Retina (tissue), 1 donor: ENCODE results near the gene GABRG3.

Experiments
- DNase-seq: peaks from one replicate; pipeline ENCODE4 v3.0.0-alpha.2; 2016

Gene GABRG3

DNA sequence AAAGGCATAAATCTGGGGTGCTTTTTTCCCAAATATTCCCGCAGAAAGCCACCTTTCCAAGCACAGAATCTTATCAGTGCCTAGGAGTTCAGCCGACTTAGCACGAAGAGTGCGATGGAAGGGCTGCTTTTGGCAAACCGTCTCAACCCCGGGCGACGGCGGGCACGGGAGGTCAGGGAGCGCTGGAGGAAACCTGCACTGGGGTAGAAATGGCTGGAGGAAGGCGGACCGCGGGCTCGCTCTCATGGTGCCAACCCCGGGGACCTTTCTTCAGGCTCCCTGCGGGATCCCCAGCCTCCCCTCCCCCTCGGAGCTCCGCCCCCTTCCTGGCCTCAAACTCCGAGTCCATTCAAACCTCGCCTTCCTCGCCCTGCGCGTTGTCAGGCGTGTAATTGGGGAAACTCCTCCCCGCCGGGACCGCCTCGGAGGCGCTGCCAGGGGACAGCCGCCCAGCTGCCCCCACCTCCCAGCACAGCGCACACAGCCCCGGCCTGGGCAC is at the start of gene GABRG3:
Gene GABRG3, plus strand, starts transcription at position 470 of the 499 bp plus-strand sequence.
- DNase-seq = peak; percentile 69

DNA sequence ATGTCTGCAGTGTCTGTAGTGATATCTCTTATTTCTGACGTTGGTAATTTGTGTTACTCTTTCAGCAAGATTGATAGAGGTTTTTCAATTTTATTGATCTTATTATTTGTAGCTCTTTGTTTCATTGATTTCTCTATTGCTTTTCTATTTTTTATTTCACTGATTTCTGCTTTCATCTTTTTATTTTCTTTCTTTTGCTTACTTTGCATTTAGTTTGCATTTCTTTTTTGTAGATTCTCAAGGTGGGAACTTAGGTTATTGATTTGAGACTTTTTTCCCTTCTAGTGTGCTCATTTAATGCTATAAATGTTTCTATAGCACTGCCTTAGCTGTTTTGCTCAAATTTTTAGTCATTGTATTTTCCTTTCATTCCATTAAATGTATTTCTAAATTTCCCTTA is 49.5 kb upstream of the GABRG3 start:
- no peak for DNase-seq

DNA sequence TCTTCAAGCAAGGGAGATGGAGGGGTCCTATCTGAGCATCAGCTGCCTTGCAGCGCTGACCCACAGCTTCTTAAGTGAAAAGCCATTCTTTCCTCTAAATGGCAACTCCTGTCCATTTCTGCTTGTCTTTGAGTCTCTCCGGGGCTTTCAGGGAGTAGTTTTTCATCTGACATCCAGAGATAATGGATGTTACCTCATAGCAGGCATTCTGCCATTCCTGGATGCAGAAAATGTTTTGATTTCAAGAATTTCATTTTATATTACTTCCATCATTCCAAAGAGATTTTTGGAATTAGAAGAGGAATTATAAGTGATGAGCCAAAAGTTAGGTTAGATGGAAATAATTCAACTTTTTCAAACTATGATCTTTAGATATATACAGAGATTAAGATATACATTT is 44.9 kb upstream of the GABRG3 start:
- no peak for DNase-seq

DNA sequence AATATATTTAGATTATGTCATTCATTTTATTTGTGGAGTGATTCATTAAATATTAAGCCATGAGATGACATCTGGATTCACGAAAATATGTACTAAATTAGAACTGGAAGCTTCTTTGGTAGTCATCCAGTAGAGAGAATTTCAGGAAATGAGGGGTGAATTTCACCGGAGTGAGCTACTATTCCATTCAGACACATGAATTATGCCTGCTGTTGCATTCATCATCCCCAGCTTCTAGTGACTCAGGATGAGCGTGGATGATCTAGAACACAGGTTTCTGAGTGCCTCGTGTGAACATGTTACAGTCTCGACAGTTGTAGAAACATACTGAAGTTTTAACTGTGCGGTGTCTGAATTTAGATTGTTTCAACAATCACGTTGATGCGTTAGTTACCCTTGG is 42.9 kb upstream of the GABRG3 start:
- no peak for DNase-seq

DNA sequence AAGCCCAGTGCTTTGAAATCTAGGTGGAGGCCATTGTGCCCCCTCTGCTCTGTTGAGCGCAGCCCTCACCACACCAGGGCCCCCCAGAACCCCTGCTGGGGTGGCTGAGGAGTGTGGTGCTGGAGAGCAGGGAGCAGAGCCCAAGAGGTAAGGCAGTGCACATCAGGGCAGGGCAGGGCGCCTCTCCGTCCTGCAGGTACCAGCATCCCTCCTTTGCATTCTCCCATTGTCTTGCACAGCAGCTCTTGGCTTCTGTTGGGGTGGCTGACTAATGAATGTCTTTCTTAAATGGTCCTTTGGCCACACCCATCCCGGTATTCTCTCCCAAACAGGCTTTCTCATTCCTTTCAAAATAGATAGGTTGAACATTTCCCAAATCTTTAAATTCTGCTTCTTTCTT is 41.4 kb upstream of the GABRG3 start:
- DNase-seq = no peak

DNA sequence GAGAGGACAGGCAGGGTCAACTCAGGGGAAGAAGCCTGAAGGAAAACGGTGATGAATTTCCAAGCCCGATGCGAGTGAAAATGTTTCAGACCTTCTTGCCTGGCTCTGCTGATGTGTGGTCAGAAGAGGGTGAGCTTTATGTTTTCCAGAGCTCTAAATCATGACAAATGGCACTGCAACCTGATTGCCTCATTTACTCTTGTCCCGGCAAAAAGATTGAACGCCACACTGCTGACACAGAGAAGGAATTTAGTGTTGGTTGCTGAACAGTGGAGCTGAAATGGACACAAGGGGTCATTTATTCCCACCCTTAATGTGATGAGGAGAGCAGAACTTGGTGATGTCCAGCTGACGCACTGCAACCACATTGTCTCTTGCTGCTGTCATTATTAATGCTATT is 36.1 kb upstream of the GABRG3 start:
- DNase-seq = no peak

DNA sequence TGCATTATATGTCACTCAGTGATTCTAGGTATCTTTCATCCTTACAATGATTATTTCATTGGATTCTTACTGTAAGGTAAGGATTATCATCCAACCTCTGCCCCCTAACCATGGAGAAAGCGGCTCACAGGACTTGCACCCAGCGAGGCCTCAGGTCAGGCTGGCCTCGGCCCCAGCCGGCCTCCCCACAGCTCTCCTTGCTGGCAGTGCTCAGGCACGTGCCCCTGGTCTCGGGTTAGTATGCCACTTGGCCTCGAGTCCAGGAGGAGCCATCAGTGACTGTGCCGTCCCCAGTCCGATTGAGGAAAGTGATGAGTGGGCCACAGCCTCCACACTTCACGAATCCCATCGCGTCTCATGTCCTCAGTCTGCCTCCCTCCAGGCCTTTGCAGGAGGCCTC is 35.7 kb upstream of the GABRG3 start:
- no peak for DNase-seq

DNA sequence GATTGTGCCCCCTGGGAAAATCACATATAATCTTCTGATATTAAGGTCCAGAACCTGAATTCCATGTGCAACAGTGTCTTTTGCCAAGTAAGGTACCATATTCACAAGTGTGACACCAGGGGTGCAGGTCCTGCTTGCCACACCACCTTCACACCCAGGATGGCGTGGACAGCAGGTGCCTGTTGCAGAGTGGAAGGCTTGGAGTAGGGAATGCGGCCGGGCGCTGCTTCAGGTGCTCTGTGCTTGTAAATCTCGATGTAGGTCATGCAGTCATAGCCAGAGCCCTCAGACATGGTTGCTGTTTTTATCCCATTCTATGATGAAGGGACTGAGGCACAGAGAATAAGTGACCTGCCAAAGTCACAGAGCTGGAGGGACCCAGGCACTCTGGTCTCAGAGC is 34.5 kb upstream of the GABRG3 start:
- DNase-seq = no peak

DNA sequence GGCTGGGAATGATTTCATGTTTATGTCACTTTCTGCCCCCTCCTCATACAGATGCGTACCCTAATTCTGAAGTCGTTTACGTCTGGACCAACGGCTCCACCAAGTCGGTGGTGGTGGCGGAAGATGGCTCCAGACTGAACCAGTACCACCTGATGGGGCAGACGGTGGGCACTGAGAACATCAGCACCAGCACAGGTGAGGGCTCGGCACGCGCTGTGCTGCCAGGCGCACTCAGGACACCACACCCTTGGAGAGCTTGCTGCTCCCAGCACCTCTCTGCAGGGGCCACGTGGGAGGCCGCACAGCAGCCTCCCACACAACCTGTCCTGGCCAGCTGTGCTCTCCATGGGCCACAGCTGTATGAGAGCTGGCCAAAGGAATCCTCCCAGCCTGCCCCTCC is 33.8 kb upstream of the GABRG3 start:
- DNase-seq = no peak

DNA sequence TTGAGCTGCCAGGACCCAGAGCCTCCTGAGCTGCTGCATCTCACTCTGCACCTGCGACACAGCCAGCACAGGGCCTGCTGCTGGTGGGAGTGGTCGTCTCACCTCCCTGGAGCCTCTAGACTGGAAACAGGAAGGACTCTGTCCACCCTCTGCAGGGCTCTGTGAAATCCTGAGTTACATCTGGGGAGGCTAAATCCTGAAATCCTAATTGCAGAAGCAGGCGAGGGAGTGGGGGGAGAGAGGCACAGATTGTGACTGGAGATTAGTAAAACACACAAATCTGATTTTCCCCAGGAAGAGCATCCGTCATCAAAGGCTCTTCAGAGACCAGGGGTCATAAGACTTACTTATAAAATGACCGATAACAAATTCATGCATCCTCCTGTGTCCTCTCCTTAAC is 31.6 kb upstream of the GABRG3 start:
- peak; percentile 13 for DNase-seq

DNA sequence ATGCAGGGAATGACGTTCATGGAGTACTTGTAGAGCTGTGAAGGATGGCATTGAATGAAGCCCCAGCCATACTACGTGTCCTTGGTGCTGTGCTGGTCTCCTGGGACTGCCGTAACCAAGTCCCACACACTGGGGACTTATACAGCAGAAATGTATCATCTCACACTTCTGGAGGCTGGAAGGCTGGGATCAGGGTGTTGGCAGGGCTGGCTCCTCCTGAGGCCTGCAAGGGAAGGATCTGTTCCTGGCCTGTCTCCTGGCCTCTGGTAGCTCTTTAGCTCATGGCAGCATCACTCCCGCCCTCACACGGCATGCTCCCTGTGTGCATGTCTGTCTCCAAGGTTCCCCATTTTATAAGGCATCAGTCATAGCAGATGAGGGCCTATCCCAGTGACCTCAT is 29.5 kb upstream of the GABRG3 start:
- DNase-seq = no peak

DNA sequence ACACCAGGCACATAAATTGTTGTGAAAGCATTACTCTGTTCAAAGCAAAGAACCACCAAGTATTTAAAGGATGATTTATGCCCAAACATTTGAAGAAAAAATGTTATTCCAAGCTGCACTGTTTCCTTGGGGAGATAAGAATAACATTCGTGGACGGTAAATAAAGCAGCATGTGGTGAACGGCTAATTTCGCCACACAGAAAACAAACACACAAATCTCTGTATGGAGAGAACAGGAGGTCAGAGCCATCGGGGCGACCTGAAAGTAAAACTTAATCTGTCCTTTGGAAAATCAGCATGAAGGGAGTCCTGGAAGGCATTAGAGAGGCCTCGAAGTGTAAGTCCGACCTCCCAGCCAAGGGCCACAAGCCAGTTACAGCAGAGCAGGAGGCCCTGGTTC is 27.1 kb upstream of the GABRG3 start:
- no peak for DNase-seq

DNA sequence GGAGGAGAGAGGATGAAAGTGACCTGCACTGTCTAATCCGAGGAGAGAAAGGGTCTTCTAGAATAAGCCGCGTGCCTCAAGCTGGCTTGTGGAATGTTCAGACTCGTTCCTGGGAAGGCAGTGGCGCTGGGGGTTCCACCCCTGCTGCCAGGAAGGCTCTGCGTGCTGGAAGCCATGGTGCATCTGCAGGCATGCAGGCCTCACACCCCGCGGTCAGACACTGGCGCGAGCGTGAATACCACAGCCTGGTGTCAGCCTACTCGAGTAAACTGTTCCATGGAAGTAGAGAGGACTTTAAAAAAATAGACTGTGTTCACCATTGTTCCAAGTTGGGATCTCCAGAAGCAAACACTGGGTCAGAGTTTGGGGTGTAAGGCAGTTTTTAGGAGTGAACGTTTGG is 25.9 kb upstream of the GABRG3 start:
- no peak for DNase-seq

DNA sequence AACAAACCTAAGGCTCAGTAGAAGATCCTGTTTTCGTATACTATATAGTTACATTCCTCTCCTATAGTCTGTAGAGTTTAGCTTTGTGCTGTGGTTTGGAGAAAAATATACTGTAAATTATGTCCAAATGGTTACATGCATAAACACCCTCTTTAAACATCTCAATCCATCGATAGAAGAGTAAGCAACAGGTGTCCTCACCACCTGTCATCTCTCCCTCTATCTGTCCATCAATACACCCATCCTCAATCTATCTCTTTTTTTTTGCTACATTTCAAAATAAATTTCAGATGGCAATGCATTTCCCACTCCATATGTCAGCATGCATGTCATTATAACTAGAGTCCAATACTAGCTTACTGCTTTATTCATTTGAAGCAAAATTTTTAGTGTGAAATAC is 21.0 kb upstream of the GABRG3 start:
- no peak for DNase-seq

DNA sequence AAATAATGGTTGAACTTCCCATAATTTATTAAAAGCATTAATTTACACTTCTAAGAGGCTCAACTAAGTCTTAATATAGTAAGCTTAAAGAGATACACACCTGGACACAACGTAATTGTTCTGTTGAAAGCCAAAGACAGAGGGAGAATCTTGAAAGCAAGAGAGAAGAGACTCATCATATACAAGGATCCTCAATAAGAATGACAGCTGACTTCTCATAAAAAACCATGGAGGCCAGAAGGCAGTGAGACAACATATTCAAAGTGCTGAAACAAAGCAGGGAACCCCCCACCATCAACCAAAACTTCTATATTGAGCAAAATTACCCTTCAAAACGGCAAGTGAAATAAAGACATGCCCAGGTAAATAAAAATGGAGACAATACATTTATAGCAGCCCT is 16.6 kb upstream of the GABRG3 start:
- DNase-seq = no peak

DNA sequence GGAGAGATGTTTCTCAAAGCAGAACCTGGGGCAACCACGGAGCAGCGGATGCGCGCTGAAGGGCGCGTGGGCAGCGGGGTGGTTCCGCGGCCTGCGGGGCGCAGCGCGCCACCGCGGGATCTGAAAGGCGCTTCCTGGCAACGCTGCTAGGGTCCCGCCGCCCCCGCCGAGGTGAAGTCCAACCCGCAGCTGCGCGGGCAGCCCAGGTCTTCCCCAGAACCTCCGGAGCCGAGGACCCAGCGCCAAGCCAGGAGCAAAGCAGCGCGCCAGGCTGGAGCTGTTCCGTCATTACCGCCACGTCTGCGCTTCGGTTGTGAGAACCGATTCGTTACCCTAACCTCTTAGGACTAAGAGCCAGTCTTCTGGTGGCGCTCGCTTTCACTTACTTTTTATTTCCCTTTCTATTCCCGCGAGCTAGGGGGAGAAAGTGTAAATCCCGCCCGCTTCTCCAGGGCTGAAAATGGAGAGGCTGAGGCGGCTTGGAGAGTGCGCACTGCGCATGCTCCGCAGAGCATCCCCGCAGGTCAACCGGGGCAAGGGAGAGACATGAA is 3.2 kb upstream of the GABRG3 start:
- DNase-seq = peak; percentile 89

DNA sequence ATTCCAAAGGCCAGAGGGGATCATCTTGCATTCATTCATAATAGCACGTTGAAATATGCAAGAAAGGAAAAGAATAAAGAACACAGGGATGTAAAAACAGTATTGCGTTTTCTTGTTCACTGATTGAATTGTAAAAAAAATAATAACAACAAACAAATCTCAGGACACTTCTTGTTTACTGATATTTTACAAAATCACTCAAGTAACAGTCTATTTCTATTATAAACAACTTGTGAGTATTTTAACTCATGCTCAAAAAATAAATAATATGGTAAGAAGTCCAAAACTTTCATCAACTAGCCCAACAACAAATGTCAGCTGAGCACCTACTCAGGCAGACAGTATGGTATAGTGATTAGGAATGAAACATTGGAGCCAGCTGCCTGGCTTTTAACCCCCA is 2.2 kb upstream of the GABRG3 start:
- DNase-seq = no peak

DNA sequence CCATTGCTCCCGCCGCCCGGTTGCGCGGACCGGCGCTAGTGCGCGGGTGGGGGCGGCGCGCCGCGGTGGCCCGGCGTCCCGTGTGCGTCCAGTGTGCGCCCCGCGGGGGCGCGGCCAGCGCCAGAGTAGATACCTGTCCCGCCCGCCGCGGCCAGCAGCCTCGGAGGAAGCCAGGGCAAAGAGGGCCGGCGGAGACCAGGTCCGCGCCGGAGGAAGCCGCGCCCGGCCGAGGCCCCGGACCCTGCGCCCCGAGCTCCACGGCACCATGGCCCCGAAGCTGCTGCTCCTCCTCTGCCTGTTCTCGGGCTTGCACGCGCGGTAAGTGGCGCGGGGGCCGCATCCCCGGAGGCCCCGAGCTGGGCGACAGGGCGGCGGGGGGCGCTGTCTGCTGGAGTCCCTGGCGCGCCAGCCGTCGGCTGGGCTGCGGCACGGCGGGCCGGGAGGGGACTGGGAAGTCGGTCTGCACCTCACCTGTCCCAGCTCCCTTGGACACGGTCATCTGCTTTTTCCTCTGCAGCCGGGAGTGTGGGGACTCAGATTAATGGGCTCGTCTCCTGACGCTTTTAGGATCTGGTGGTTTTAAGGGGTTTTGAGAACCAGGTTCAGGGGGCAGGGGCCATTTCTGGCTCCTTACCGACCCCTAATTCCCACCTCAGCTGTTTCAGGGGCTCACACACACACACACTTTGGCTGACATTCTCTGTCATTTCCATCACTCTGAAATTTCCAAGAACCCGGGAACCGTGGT is 464 bp downstream of the GABRG3 start:
- DNase-seq = peak; percentile 76

DNA sequence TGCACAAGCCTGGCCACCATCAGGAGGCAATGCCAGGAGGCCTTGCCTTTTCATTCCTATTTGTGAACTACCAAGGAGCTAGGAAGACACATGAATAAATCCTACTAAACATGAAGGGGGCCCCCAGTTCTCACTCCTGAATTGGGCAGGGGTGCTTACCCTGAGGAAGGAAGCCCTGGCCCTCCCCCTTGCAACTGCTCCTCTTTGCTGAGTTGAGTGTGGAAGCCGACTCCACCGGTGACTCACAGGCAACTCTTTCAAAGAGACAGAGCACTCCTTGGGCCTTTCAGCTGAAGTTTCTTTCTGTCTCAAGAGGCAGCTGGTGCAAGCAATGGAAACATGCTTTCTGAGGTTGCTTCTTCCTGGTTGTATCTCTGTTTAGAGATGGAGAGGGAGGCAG is 1.7 kb downstream of the GABRG3 start:
- DNase-seq = peak; percentile 14

DNA sequence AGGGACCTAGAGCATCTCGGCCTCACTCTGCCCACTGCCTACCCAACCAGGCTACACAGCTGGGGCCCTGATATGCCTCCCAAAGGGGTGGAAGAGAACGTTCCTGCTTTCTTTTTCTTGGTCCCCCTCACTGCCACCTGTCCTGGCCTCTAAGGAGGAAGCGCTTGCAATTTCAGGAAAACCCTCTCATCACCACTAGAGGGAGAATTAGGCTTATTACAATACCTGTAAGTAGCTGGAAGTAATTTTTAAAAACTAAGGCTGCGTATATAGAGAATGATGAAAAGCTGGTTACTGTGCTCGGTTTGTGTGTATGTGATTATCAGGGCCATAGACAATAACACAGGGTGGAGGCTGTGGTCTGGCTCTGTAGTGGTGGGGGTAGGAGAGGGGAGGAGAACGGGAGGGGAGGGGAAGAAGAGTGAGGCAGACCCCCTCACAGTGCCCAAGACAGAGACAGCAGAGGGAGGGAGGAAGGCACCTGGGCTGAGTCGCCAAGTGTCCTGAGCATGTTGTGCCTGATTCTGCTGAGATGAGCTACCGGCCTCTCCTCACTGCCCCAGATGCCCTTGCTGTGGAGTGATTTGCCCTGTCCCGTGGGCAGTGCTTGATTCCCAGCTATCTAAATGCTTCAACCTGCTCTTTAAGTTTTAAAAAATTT is 3.3 kb downstream of the GABRG3 start:
- DNase-seq = peak; percentile 44

DNA sequence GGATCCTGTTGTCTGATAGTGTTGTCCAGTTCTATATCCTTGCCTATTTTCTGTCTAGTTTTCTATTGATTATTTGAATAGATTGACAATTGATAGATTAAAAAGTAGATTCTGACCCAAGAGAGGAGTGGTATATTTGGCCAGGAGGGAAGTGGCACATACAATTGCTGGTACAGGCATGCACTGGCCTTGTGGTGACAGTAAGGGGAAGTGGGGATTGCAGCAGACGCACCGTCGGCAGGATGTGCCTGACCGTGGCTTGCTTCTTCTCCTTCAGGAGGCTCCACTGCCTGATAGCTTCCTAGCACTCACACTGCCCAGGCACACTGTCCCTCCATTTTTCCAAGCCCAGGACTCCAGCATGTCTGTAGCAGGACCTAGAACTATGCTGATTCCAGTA is 10.5 kb downstream of the GABRG3 start:
- DNase-seq = no peak

DNA sequence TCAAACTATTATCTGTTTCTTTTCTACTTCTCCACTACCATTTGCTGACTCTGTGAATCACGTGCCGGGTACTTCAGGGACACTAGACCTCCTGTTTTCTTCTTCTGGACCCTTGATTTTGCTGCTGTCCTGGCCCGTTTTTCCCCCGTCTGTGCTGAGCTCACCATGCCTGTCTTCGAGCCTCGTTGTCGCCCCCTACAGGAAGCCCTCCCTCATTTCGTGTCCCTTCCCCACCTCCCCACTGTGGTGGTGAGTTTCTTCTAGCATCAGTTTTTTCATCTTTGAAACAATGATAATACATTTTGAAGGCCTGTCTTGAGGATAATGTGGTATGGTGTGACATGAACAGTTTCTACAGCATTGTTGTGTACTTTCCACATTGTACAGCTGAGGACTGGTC is 12.8 kb downstream of the GABRG3 start:
- DNase-seq = no peak

DNA sequence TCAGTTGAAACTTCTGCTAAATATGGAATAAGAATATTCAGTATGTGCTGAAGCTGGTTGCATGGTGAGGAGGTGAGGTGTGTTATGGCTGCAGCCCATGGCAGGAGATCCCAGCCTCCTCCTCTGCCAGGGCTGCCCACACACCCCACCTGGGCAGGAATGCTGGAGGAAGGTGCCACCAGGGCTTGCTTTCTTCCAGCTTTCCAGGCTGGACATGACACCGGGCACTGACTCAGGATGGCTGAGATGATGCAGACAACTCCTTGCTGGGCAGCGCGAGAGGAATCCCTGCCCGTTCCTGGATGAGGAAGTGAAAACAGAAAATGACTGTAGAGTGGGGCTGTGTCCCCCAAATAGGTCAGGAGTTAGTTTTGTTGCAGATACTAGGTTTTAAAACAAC is 14.1 kb downstream of the GABRG3 start:
- DNase-seq = no peak

DNA sequence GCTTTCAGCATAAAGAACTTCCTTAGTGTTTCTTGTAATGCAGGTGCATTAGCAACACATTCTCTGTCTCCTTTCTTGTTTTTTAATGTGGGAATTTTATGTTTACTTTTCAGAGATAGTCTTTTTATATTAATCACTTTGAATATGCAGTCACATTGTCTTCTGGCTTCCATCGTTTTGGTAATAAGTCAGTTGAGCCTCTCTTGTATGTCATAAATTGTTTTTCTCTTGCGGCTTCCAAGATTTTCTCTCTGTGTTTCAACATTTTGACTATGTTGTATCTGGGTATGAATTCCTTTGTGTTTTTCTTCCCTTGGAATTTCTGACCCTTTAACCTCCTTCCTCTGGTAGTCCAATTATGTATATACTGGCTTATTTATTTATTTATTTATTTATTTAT is 25.3 kb downstream of the GABRG3 start:
- DNase-seq = no peak
